HepG2 (cell line): ENCODE results near the gene RASA1. TPM values are rescaled to one million over a fixed set of nuclear protein-coding genes. Genes with fewer than 3 reads are reported as not detected.

Experiments
- CCDC6 ChIP-seq: sonication (generic); formaldehyde crosslinking; IDR thresholded peaks from 2 replicates; pipeline ENCODE4 v1.8.1; 2022; ENCODE audit warnings: mild to moderate bottlenecking, missing genetic modification reagents, moderate library complexity
- ELF1 ChIP-seq: sonication (generic); formaldehyde crosslinking; IDR thresholded peaks from 2 replicates; pipeline ENCODE4 v1.4.0; 2020; ENCODE audit warnings: missing genetic modification reagents
- ETV6 ChIP-seq: sonication (generic); formaldehyde crosslinking; conservative IDR thresholded peaks from 2 replicates; pipeline ENCODE4 v1.4.0; 2020; ENCODE audit warnings: missing genetic modification reagents
- JUNB ChIP-seq: sonication (generic); formaldehyde crosslinking; IDR thresholded peaks from 2 replicates; pipeline ENCODE4 v1.8.0; 2022; ENCODE audit warnings: missing genetic modification reagents, mild to moderate bottlenecking, borderline replicate concordance
- KLF6 ChIP-seq: IDR thresholded peaks from 2 replicates; pipeline ENCODE4 v1.8.0; 2016; ENCODE audit warnings: missing biosample characterization, missing genetic modification reagents
- MED8 ChIP-seq: sonication (generic); formaldehyde crosslinking; IDR thresholded peaks from 2 replicates; pipeline ENCODE4 v1.8.1; 2023; ENCODE audit warnings: mild to moderate bottlenecking, missing genetic modification reagents; ENCODE audit not compliant: insufficient replicate concordance
- NCOA1 ChIP-seq: sonication (generic); formaldehyde crosslinking; IDR thresholded peaks from 2 replicates; pipeline ENCODE4 v1.9.0; 2021; ENCODE audit warnings: missing genetic modification reagents
- NFKB2 ChIP-seq: sonication (generic); formaldehyde crosslinking; IDR thresholded peaks from 2 replicates; pipeline ENCODE4 v1.4.0; 2020; ENCODE audit warnings: missing genetic modification reagents, borderline replicate concordance
- REL ChIP-seq: sonication (generic); formaldehyde crosslinking; conservative IDR thresholded peaks from 2 replicates; pipeline ENCODE4 v1.8.0; 2022; ENCODE audit warnings: mild to moderate bottlenecking, missing genetic modification reagents, moderate library complexity
- SMARCC2 ChIP-seq: fragments of 450-650 bp; IDR thresholded peaks from 2 replicates; pipeline ENCODE4 v1.6.1; 2017; ENCODE audit warnings: antibody characterized with exemption, mild to moderate bottlenecking
- SNAPC2 ChIP-seq: sonication (generic); formaldehyde crosslinking; IDR thresholded peaks from 2 replicates; pipeline ENCODE4 v1.8.1; 2022; ENCODE audit warnings: mild to moderate bottlenecking, missing genetic modification reagents
- TBX2 ChIP-seq: sonication (generic); formaldehyde crosslinking; IDR thresholded peaks from 2 replicates; pipeline ENCODE4 v1.5.0; 2020; ENCODE audit warnings: missing genetic modification reagents, mild to moderate bottlenecking, borderline replicate concordance
- TEAD3 ChIP-seq: optimal IDR thresholded peaks from 2 replicates; pipeline ENCODE3; 2016; ENCODE audit warnings: borderline replicate concordance
- TP53 ChIP-seq: sonication (generic); formaldehyde crosslinking; conservative IDR thresholded peaks from 2 replicates; pipeline ENCODE4 v1.4.0; 2020; ENCODE audit warnings: missing genetic modification reagents
- ZBTB42 ChIP-seq: sonication (generic); formaldehyde crosslinking; IDR thresholded peaks from 2 replicates; pipeline ENCODE4 v1.5.0; 2020; ENCODE audit warnings: mild to moderate bottlenecking, missing genetic modification reagents
- ZFP62 ChIP-seq: sonication (generic); formaldehyde crosslinking; IDR thresholded peaks from 2 replicates; pipeline ENCODE4 v1.4.0; 2020; ENCODE audit warnings: missing genetic modification reagents
- ZNF136 ChIP-seq: sonication (generic); formaldehyde crosslinking; IDR thresholded peaks from 2 replicates; pipeline ENCODE4 v1.8.1; 2022; ENCODE audit warnings: low read depth, mild to moderate bottlenecking, moderate library complexity, missing genetic modification reagents
- ZNF510 ChIP-seq: sonication (generic); formaldehyde crosslinking; IDR thresholded peaks from 2 replicates; pipeline ENCODE4 v1.4.0; 2020; ENCODE audit warnings: low read depth, mild to moderate bottlenecking, missing genetic modification reagents
- ZNF558 ChIP-seq: sonication (generic); formaldehyde crosslinking; IDR thresholded peaks from 2 replicates; pipeline ENCODE4 v1.9.0; 2022; ENCODE audit warnings: mild to moderate bottlenecking, missing genetic modification reagents, borderline replicate concordance
- ZSCAN21 ChIP-seq: sonication (generic); formaldehyde crosslinking; IDR thresholded peaks from 2 replicates; pipeline ENCODE4 v1.8.0; 2022; ENCODE audit warnings: mild to moderate bottlenecking, missing genetic modification reagents, moderate library complexity, borderline replicate concordance
- polyA plus RNA-seq, 8 experiments: library from polyadenylated mRNA; depleted of rRNA in 3 of 8; stranded (reverse) in 7 of 8; unstranded in 1 of 8; fragments of >200 nt; fragmentation: Illumina TruSeq in 4 of 8; extraction: Trizol in 4 of 8; gene quantifications; 2 replicates each; pipeline versions ENCODE4 v1.2.1 to v1.2.3, GENCODE V29; 2011 to 2016; ENCODE audit warnings: low read depth in 4 of 8, missing spikeins in 1 of 8, mixed read lengths in 1 of 8; ENCODE audit not compliant: insufficient read depth in 1 of 8
- total RNA-seq, 5 experiments: library from RNA; depleted of rRNA; stranded (reverse); fragments of >200 nt; fragmentation: Illumina TruSeq; extraction: Trizol; gene quantifications; 2 replicates each; pipeline ENCODE4 v1.2.3, GENCODE V29; 2016; ENCODE audit warnings: low read depth in 1 of 5
- TF ChIP-seq, protein P1 (sequence below): sonication (generic); formaldehyde crosslinking; IDR thresholded peaks from 2 replicates; pipeline ENCODE4 v1.9.0; 2021; ENCODE audit warnings: missing genetic modification reagents, borderline replicate concordance
- TF ChIP-seq, protein P2 (sequence below): sonication (generic); formaldehyde crosslinking; IDR thresholded peaks from 2 replicates; pipeline ENCODE4 v1.5.0; 2020; ENCODE audit warnings: missing genetic modification reagents
- TF ChIP-seq, protein P3 (sequence below): sonication (generic); formaldehyde crosslinking; IDR thresholded peaks from 2 replicates; pipeline ENCODE4 v1.5.0; 2020; ENCODE audit warnings: missing genetic modification reagents
- TF ChIP-seq, protein P4 (sequence below): sonication (generic); formaldehyde crosslinking; IDR thresholded peaks from 2 replicates; pipeline ENCODE4 v1.4.0; 2020; ENCODE audit warnings: missing genetic modification reagents
- TF ChIP-seq, protein P5 (sequence below): sonication (generic); formaldehyde crosslinking; IDR thresholded peaks from 2 replicates; pipeline ENCODE4 v1.4.0; 2020; ENCODE audit warnings: missing genetic modification reagents

RASA1 gene
- total and polyA plus RNA-seq, 2 of the 13 experiments (the other 11 are each of a cell fraction or from before 2014, with no cell fraction given): 19.5 to 20.5 TPM

DNA sequence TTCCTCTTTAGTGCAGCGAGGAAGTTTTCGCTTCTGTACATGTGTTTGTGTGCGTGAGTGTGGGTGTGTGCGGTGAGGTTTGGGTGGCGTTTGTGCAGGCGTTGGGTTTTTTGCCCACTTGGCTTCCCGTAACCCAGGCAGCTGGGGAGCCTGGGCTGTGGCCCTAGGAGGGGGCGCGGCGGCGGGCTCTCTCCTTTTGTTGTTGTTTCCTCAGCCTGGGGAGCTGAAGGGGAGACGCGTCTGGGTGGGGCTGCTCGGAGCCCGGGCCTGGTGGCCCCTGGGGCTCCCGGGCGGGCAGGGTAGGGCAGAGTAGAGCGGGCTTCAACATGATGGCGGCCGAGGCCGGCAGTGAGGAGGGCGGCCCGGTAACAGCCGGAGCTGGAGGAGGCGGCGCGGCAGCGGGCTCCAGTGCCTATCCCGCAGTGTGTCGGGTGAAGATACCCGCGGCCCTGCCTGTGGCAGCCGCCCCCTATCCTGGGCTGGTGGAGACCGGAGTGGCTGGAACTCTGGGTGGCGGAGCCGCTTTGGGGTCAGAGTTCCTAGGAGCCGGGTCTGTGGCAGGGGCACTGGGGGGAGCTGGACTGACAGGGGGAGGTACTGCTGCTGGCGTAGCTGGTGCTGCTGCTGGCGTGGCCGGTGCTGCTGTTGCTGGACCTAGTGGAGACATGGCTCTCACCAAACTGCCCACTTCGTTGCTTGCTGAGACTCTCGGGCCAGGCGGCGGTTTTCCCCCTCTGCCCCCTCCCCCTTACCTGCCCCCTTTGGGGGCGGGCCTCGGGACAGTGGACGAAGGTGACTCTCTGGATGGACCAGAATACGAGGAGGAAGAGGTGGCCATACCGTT, 665 bp downstream of the RASA1 start (continued):
- TF ChIP-seq ZNF510 (CRISPR knock-in tag): 0 out of 2 replicates have a peak, but pooled peaks have one; percentile 52
- TF ChIP-seq NCOA1 (CRISPR knock-in tag): 0 out of 2 replicates have a peak, but pooled peaks have one; percentile 50
- TF ChIP-seq JUNB (CRISPR knock-in tag): no peak
- TF ChIP-seq, protein P1, sequence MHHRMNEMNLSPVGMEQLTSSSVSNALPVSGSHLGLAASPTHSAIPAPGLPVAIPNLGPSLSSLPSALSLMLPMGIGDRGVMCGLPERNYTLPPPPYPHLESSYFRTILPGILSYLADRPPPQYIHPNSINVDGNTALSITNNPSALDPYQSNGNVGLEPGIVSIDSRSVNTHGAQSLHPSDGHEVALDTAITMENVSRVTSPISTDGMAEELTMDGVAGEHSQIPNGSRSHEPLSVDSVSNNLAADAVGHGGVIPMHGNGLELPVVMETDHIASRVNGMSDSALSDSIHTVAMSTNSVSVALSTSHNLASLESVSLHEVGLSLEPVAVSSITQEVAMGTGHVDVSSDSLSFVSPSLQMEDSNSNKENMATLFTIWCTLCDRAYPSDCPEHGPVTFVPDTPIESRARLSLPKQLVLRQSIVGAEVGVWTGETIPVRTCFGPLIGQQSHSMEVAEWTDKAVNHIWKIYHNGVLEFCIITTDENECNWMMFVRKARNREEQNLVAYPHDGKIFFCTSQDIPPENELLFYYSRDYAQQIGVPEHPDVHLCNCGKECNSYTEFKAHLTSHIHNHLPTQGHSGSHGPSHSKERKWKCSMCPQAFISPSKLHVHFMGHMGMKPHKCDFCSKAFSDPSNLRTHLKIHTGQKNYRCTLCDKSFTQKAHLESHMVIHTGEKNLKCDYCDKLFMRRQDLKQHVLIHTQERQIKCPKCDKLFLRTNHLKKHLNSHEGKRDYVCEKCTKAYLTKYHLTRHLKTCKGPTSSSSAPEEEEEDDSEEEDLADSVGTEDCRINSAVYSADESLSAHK (CRISPR knock-in tag): no peak
- TF ChIP-seq SNAPC2 (CRISPR knock-in tag): no peak
- peak; percentile 94; the same call in 1 of the 2 replicates for TF ChIP-seq NFKB2 (CRISPR knock-in tag)
- no peak for TF ChIP-seq KLF6
- TF ChIP-seq ZNF558: no peak
- TF ChIP-seq CCDC6 (CRISPR knock-in tag): no peak
- no peak for TF ChIP-seq SMARCC2
- no peak for TF ChIP-seq ZFP62
- no peak for TF ChIP-seq MED8 (CRISPR knock-in tag)
- TF ChIP-seq ELF1 (CRISPR knock-in tag): no peak; the same call in 1 of the 2 replicates
- TF ChIP-seq ETV6 (CRISPR knock-in tag): no peak
- TF ChIP-seq, protein P2, sequence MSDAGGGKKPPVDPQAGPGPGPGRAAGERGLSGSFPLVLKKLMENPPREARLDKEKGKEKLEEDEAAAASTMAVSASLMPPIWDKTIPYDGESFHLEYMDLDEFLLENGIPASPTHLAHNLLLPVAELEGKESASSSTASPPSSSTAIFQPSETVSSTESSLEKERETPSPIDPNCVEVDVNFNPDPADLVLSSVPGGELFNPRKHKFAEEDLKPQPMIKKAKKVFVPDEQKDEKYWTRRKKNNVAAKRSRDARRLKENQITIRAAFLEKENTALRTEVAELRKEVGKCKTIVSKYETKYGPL (CRISPR knock-in tag): no peak
- TF ChIP-seq ZNF136 (CRISPR knock-in tag): no peak
- TF ChIP-seq TBX2 (CRISPR knock-in tag): no peak
- TF ChIP-seq, protein P3, sequence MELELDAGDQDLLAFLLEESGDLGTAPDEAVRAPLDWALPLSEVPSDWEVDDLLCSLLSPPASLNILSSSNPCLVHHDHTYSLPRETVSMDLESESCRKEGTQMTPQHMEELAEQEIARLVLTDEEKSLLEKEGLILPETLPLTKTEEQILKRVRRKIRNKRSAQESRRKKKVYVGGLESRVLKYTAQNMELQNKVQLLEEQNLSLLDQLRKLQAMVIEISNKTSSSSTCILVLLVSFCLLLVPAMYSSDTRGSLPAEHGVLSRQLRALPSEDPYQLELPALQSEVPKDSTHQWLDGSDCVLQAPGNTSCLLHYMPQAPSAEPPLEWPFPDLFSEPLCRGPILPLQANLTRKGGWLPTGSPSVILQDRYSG: no peak
- TF ChIP-seq, protein P4, sequence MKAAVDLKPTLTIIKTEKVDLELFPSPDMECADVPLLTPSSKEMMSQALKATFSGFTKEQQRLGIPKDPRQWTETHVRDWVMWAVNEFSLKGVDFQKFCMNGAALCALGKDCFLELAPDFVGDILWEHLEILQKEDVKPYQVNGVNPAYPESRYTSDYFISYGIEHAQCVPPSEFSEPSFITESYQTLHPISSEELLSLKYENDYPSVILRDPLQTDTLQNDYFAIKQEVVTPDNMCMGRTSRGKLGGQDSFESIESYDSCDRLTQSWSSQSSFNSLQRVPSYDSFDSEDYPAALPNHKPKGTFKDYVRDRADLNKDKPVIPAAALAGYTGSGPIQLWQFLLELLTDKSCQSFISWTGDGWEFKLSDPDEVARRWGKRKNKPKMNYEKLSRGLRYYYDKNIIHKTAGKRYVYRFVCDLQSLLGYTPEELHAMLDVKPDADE: peak; percentile 53; the same call in 1 of the 2 replicates
- no peak for TF ChIP-seq TP53 (CRISPR knock-in tag)
- no peak for TF ChIP-seq ZBTB42 (CRISPR knock-in tag)
- TF ChIP-seq, protein P5, sequence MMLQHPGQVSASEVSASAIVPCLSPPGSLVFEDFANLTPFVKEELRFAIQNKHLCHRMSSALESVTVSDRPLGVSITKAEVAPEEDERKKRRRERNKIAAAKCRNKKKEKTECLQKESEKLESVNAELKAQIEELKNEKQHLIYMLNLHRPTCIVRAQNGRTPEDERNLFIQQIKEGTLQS (CRISPR knock-in tag): no peak
- no peak for TF ChIP-seq ZSCAN21
- no peak for TF ChIP-seq TEAD3
- TF ChIP-seq REL: no peak
